GM21825 (cell line): ENCODE data around the gene LRCOL1.

Source experiments
- ATAC-seq: cut with Tn5 transposase; IDR thresholded peaks from one replicate; pipeline ENCODE4 v1.9.1; 2021; ENCODE audit warnings: mild to moderate bottlenecking, moderate library complexity; ENCODE audit not compliant: unreplicated experiment

The LRCOL1 gene

DNA sequence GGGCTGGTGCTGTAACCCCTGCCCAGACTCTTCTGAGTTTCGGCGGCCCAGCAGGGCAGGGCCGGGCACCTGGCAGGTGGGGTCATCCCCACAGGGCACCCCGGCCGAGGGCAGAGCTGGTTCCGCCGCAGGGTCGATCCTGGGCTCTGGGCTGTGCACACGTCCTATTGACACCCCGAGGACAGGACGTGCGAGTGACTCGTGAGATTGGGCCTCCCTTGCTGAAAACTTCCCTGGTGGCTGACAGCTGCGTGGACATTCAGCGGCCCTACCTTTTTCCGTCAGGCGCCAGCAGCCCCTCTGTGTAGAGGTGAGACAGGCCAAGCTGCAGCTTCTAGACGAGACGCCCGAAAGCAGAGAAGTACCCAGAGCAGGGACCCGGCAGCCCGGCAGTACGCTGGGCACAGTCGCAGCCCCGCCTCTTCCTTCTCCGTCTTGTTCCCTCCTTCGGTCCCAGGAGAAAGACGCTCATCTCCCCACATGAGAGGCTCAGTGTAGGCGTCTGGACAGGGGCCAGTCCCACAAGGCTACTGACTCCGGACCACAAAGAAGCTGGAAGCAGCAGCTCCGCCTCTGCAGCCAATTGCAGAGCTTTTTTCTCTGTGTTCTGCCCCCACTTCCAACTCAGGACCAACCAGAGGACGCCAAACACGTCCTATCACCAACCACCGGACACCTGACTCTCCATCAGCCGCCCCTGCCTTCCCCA lies at the start of gene LRCOL1:
Gene LRCOL1, minus strand, starts transcription at position 532 of the 709 bp plus-strand sequence. CDS start 4,331 bp downstream, outside the sequence.
- ATAC-seq: no peak

DNA sequence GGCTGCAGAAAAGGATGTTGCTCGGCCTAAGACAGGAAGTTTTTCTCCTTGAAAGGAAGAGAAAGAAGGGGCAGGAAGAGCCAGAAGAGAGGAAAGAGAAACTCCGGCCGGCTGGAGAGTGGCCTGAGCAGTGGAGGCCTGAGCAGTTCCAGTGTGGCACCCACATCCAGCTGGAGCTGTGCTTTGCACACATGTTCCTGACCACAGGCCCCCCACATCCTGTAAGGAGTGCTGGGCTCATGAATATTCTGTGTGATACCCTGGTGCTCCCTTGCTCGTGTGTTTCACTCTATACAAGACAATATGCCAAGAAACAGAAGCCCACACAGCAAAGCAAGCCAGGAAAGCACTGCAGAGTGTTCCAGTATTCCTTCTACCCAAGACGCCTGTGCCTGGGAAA lies 49.7 kb upstream of the LRCOL1 start:
- no peak for ATAC-seq

DNA sequence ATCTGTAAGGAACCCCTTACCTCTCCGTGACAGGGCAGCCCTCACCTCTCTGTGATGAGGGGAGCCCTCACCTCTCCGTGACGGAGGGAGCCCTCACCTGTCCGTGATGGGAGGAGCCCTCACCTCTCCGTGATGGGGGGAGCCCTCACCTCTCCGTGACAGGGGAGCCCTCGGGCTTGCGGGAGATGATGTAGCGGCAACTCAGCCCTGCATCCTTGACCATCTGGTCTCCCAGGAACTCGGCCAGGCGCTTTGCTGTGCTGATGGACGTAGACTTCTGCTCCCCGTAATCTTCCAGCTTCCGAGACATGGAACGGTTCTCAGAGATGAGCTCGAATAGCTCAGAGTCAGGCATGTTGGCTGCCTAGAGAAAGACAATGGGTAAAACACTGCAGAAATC lies 48.8 kb upstream of the LRCOL1 start:
- ATAC-seq: no peak

DNA sequence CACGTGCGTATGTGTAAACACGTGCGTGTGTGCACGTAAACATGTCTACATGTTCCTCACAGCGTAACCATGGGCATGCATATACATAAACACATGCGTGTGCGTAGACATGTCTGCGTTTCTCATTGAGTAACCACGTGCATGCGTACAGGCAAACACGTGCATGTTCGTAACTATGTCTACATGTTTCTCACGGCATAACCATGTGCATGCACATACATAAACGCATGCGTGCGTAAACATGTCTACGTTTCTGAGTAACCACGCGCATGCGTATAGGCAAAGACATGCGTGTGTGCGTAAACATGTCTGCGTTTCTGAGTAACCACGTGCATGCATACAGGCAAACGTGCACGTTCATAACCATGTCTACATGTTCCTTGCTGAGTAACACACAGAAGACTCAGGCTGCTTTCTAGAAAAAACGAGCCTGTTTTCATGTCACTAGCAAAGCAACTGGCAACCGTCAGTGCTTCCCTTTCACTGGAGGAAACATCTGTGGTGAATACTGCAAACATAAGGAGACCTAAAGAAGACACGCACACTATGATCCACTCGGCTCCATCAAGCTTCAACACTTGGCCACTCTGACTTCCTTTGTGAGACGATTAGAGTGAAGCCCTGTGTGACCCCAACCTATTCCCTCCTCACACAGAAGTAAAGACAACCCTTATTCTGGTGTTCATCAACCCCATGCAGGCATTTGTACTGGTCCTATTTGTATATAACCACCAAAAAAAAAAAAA lies 47.9 kb upstream of the LRCOL1 start:
- ATAC-seq: no peak

DNA sequence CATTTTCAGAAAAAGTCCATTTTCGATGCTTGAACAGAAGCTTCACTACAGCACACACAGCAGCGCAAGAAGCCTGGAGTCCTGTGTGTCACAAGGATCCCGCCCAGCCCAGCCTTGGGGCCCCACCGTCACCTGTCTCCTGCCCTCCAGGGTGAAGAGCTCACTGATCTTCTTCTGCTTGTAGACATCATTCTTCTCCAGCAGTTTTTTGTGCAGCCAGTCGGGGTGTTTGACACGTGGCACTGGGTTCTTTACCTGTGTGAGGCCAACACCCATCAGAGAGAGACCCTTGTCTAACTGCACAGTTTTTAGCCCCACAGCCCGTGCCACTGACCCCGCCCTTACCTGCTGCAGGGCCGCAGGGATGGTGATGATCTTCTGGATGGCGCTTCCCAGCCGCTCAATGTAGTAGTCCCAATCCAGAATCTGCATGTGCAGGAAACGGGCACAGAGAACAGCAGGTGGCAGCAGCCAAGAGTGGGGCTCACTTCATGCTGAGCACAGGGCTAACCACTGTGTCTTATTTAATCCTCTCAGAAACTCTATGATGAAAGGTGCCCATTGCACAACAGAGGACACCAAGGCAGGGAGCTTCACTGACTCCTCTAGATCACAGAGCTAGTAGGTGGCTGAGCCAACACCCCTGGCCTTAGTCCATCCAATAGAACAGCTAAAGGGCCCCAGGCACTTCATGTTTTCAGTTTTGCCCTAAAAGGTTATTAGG lies 46.8 kb upstream of the LRCOL1 start:
- ATAC-seq: no peak

DNA sequence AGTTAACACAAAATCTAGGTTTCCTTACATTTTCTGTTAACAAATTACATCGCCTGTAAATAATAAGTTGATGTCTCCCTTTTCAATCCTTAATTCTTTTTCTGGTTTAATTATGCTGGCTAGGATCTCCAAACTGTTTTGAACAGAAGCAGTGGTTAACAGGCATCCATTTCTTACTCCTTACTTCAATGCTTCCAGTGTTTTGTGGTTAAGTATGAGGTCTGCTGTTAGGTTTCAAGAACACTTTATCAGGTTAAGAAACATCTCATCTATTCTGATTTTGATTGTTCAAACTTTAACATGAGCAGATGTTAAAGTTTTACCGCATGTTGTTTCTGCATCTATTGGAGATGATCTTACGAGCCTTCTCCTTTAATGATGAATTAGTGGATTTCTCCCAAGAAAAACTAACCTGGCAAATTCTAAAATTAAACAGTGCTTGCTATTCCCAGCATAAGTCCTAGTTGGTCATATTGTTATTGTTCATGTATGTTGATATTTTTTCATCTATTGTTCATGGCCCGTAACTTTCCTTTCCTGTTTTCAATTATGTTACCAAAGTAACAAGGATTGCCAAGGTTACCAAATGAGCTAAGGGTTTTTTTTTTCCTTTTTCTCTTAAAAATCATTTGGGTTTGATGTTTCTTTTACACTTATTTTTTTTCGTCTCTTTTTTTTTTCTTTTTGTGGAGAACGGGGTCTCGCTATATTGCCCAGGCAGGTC lies 43.3 kb upstream of the LRCOL1 start:
- no peak for ATAC-seq

DNA sequence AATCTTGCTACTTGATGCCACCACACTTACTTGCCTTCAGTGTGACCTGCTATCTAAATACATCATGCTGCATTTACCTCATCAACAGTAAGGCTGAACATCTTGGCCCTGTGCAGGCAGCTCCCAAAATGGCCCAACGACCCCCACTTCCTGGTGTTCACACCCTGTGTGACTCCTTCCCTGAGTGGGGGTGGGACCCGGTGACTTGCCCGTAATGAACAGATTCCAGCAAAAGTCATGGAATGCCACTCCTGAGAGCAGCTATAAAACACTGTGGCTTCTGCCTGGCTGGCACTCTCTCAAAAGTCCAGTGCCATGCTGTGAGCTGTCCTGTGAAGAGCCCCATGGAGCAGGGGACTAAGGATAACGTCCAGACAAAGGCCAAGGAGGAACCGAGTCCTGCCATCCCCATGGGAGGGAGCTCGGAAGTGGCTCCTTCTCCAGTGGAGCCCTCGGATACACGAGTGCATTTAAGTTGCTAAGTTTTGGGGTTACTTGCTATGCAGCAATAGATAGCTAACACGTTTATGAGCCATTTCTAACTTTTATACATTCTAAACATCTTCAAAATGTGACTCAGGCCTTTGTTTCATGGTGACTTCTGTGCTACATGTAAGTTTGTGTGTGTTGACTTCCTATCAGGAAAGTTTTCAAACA lies 41.2 kb upstream of the LRCOL1 start:
- ATAC-seq: no peak

DNA sequence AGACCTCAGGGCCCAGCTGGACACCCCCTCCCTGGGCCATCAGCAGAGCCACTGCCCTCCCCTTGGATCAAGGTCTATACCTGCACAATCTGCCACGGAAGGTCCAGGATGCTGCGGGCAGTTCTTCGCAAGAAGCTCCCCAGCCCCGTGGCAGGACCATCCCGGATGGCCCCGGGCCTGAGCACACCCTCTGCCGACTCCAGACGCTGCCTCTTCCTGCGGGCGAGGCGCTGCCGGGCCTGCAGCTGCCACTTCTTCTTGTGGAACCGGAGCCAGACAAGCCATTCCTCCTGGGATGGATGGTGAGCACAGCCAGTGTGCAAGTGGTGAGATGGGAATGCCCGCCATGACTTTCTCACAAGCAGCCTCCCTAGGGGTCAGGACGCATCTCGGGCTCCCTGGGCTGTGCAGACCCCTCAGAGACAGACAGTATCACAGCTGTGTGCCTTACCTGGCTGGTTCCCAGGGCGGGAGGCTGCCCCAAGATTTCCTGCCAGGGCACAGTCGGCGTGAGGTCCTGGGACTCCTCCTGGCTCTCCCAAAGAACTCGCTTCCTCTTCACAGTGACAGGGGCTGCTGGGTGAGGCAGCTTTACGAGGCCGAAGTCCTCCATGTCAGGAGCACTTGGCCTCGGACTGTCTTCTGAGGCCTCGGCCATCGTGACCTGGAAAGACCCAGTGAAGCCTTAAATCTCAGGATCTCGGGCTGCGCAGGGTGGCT lies 39.0 kb upstream of the LRCOL1 start:
- no peak for ATAC-seq

DNA sequence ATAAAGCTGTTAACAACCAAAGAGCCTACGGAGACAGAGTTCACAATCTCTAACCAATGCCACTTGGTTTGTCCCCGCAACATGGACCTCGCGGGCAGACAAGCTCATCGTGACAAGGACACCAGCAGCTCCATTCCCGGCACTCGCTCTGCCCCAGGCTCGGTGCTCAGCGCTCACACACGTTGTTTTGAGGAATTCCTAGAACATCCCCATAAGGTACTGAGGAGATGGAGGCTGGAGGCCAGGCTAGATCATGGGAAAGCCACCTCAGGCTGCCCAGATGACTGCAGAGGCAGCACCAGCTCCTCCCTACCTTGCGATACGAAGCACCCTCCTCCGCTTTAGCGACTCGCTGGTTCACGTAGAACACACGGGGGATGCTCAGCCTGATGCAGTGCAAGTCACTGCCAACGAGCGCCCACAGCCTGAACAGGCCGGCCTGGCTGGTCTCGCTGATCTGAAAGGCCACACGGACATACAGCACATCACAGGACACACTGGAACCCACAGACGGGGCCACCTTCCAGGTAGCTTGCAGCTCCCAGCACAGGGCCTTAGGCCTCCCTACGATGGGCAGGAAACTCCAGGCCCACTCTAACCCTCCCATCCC lies 38.3 kb upstream of the LRCOL1 start:
- no peak for ATAC-seq

DNA sequence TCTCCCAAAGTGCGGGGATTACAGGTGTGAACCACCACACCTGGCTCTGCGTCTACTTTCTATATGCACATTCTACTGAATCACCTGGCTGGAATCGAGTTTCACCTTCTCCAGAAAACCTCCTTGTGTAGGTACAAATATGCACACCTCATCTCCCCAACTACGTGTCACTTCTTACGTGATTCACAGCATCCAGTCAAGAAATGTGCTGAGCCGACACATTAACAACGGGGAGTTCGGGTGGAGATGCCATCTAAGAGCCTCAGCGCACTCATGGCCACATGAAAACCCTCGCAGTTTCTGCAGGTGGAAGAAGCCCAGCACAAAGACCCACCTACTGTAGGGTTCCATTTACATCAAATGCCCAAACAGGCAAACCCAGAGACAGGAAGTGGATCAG lies 37.5 kb upstream of the LRCOL1 start:
- no peak for ATAC-seq

DNA sequence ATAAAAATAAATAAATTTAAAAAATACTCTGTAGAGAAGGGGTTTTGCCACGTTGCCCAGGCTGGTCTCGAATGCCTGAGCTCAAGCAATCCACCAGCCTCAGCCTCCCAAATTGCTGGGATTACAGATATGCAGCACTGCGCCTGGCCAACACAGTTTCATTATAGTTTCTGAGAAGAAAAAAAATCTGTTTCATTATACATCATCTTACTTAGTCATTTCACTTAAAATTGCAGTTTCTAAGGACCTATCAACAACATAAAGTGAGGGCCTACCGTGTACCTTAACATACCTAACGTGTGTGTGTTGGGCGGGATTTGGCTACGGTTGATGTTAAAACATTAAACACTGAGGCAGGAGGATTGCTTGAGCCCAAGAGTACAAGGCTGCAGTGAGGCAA lies 36.5 kb upstream of the LRCOL1 start:
- no peak for ATAC-seq

DNA sequence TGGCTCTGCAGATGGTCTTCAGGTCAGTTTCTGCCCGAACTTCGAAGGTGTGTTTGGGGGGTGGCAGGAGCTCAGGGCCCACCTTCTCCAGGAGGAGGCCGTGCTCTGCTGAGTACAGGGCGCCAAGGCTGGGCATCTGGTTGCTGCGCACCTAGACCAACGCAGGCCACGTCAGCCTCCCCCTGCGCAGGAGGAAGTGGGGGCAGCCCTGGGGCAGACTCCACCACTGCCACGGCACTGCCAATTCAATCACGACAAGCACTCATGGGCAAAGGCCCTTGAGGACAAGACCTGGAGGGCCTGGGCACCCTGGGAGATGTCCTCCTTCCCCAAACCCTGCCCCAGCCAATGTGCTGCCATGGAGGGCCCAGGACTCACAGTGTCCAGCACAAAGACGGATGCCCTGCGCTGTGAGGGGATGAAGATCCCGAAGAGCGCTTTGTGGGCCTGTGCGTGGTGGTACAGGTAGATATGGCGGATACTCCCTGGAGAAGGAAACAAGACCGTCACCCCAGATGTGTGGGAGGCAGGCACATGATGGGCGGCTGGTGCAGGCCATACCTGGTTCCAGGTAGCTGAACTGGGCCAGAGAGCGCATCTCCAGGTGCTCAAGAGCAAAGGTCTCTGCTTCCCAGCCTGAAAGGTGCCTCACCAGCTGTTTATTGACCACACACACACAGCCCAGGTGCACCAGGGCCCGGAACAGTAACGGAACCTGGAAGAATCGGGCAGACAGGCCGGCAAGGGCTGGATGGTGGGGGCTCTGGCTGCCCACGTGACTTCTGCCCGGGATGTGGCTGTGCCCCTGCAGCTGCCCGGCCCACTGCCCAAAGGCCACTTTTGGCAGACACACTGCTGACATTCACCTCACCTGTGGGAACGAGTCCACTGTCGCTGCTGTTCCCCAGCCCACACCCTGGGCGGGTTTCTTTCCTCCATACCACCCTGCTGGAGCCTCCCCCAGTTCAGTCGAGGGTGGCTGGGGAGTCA lies 32.8 kb upstream of the LRCOL1 start:
- no peak for ATAC-seq

DNA sequence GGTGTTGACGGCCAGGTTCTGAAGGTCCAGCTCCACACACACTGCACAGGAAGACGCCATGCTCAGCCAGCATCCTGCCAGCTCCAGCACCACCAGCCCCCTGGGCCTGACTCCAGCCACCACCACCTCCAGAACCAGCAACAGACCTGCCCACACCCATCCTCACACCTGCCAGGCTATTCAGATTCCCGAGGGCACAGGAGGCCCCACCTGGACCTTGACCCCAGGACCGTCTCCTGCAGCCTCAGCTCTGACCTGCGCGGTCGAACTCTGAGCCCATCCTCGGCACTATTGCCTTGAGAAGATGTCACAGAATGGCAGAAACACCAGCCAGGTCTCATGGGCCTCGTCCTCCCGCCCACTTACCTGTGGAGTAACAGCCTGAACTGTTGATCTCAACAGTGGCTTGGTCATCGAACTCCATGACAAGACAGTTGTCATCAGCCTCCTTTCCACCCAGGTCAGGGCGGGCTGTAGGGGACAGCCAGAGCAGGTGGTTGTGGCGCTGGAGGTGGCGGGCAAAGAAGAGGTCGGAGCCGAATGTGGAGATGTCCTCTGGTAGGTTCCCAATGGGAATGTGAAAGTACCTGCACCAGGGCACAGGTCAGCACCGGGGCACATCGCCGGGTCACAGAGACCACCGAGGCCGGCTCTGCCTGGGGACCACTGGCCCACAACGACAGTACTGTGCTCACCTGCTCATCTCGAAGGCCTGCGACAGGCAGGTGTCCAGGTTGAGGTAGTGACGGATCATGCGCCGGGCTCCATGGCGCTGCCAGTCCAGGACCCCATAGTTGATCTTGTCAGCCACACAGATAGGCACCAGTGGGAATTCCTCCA lies 31.6 kb upstream of the LRCOL1 start:
- ATAC-seq: no peak

DNA sequence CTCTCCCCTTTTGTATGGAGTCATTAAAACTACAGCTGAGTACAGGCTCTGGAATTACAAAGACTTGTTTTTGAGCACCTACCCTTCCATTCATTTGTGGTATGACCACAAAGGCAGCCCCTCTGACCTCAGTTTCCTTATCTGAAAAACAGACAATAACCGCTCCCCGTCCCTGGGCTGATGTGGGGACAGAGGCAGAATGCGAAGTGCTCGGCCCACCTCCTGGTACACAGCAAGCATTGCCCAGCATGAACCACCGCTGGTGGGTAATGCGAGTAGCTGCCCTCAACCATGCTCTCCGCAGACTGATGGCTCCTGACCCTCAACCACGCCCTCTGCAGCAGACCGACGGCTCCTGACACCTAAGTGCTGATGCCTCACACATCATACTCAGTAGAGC lies 30.6 kb upstream of the LRCOL1 start:
- ATAC-seq: no peak

DNA sequence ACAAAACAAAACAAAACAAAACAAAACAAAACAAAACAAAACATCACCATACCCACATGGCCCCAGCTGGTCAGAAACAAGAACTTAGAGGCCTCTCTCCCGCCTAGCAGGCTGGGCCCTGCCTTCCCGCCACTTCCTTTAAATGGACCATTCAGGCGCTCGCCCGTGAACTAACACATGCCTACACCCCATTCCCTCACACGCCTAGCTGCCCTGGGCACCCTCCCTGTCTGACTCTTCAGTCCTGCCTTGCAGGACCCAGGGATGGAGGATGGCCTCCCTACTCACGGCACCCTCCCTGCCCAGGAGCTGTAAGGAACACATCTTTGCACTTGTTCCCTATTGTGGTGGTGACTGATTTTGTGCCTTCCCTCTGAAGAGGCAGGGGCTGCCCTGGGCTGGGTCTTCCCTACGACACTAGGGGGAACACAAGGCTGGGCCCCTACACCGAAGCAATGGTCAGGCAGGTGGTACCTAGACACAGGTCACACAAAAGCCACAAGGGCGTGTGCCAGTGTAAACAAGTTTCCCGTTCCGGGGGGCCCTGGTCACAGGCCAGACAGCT lies 29.7 kb upstream of the LRCOL1 start:
- ATAC-seq: no peak

DNA sequence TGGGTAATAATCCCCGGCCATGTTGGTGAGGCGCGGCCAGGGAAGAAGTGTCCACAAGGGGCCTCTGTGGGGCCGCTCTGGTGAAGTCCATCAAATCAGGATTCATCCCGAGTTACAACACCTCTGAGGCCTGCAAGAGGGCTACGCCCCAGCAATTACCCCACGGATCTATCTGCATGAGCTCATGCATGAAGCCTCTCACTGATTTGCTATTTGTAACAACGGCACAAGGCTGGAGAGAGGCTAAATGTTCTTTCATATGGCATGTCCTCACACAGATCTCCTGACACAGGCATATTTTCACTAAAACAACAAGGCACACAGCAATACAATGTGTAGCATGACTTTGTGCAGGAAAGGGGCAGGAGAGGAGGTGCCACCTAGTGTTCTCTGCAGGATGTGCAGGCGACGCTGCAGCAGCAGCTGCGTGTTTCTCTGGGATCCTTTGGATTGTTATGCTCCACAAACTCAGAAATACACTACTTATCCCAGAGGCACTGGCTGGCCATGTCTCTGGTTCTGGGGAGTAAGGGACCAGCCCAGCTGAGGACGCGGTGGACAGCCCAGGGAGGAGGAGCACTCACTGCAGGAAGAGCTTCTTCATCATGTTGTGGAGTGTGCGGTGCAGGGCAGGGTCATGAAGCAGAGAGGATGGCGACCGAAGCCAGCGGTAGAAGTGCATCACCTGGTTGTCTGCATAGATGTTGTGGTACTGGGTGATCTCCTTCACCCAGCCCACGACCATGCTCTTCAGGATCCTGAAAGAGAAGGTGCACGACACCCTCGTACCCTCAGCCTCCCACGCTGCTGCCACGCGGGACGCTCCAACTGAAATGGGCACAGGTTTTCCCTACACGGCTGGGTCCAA lies 28.4 kb upstream of the LRCOL1 start:
- ATAC-seq: no peak
